Hepatocyte (in vitro differentiated cells): ENCODE measurements around the gene DEDD.

Source experiments
- EZH2 ChIP-seq: fragments of 200-600 bp; sonication (generic); IDR thresholded peaks from 2 replicates; pipeline ENCODE4 v1.6.1; 2016; ENCODE audit warnings: antibody characterized with exemption, mild to moderate bottlenecking, borderline replicate concordance
- TF ChIP-seq, protein P1 (sequence below): fragments of 200-600 bp; sonication (generic); IDR thresholded peaks from 2 replicates; pipeline ENCODE4 v1.5.1; 2016; ENCODE audit warnings: antibody characterized with exemption, mild to moderate bottlenecking; ENCODE audit not compliant: poor library complexity

- TF ChIP-seq, protein P1, sequence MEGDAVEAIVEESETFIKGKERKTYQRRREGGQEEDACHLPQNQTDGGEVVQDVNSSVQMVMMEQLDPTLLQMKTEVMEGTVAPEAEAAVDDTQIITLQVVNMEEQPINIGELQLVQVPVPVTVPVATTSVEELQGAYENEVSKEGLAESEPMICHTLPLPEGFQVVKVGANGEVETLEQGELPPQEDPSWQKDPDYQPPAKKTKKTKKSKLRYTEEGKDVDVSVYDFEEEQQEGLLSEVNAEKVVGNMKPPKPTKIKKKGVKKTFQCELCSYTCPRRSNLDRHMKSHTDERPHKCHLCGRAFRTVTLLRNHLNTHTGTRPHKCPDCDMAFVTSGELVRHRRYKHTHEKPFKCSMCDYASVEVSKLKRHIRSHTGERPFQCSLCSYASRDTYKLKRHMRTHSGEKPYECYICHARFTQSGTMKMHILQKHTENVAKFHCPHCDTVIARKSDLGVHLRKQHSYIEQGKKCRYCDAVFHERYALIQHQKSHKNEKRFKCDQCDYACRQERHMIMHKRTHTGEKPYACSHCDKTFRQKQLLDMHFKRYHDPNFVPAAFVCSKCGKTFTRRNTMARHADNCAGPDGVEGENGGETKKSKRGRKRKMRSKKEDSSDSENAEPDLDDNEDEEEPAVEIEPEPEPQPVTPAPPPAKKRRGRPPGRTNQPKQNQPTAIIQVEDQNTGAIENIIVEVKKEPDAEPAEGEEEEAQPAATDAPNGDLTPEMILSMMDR, result no peak
- TF ChIP-seq EZH2, result no peak
Observed at GRCh38 chr1:161130266-161130665, 2.2 kb downstream of the DEDD start.
